C4-2B (cell line): ENCODE measurements around the gene KRTAP10-3.

Experiments used
- ZFX ChIP-seq: fragments of 450-650 bp; IDR thresholded peaks from 2 replicates; pipeline ENCODE4 v1.6.1; 2017
- TF ChIP-seq, protein P1 (sequence below): fragments of 450-650 bp; conservative IDR thresholded peaks from 2 replicates; pipeline ENCODE4 v1.5.1; 2017; ENCODE audit warnings: mild to moderate bottlenecking

DNA sequence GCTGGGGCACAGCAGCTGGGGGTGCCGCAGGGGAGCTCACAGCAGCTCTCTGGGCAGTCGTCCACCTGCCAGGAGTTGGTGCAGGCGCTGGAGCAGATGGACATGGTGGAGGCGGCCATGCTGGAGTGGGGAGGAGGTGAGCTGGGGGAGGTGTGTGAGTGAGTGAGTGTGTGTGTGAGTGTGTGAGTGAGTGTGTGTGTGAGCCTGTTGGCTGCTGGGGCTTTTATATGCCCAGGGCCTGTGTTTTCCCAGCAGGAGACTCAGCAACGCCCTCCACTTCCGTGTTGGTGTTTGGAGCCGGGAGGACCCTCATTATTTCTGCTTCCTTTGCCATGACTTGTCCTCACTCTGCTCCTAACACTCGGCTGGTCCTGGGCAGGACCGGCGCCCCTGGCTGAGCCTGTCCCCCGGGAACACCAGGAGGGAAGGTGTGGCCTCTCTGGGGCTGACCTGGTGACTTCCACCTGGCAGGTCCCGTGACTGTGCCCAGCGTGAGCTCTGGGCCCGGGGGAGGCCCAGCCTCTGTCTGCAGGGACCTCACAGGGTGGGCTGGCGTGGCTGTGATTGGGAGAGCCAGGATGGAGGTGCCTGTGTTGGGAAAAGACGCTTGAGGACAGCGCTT lies 7.1 kb downstream of the KRTAP10-3 start, which contains the start of gene KRTAP10-2:
- TF ChIP-seq, protein P1, sequence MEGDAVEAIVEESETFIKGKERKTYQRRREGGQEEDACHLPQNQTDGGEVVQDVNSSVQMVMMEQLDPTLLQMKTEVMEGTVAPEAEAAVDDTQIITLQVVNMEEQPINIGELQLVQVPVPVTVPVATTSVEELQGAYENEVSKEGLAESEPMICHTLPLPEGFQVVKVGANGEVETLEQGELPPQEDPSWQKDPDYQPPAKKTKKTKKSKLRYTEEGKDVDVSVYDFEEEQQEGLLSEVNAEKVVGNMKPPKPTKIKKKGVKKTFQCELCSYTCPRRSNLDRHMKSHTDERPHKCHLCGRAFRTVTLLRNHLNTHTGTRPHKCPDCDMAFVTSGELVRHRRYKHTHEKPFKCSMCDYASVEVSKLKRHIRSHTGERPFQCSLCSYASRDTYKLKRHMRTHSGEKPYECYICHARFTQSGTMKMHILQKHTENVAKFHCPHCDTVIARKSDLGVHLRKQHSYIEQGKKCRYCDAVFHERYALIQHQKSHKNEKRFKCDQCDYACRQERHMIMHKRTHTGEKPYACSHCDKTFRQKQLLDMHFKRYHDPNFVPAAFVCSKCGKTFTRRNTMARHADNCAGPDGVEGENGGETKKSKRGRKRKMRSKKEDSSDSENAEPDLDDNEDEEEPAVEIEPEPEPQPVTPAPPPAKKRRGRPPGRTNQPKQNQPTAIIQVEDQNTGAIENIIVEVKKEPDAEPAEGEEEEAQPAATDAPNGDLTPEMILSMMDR, result no peak
- TF ChIP-seq ZFX, result no peak
